HG03571 (cell line): ENCODE data around the gene CD79A.

Experiments used
- ATAC-seq: cut with Tn5 transposase; IDR thresholded peaks from one replicate; pipeline ENCODE4 v1.9.1; 2021; ENCODE audit not compliant: unreplicated experiment

CD79A gene

GRCh38 chr19:41876847-41877832, at the start of gene CD79A:
TSS of gene CD79A (plus strand) at chr19:41877279. CDS start at chr19:41877305, 26 bp downstream.
- peak; percentile 75 for ATAC-seq

DNA sequence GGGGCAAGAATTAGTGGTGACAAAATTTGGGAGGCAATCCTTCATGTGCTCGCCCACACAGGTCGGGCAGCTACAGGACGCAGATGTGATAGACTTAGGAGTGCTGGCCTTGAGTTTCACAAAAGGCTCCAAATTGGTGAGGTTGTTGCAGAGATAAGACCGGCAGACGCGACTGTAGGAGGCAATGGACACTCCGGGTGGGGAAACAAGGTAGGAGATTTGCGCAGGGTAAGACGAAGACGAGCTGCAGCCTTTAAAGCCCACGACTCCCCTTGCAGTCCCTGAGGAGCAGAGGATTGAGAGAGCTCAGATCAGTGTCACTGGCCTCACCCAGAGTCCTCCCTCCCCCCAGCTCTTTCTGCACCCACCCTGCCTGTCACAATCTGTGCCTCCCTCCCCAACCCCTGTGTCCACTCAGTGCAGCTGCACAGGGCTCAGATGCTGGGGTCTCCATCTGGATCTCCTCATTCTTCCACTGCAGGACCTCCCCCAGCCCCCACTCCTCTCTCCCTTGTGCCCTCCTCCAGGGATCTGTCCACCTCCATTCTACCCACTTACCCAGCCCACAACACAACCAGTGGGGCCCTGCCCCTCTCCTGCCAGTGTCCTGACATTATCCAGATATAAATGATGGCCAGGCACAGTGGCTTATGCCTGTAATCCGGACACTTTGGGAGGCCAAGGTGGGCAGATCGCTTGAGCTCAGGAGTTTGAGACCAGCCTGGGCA, 38.9 kb upstream of the CD79A start:
- ATAC-seq: no peak

DNA sequence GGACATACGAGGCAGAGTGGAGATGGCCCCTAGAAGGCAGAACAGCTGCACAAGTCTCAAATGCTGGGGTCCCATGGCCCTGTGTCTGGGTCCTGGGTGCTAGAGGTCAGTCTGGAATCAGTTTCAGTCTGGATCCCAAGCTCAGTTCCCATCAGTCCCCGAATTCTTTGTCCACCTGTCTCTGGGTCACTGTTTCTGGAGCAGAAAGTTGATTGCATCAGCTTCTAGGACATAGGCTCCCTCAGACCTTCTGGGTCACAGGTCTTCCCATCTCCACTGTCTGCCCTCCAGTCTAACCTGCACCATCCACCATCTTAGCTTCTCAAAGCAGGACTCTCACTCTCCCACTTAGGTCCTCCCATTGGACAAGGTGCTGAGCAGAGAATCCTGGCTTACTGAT, 37.9 kb upstream of the CD79A start:
- ATAC-seq: no peak

- ATAC-seq: no peak
Observed at GRCh38 chr19:41843371-41843770, 33.7 kb upstream of the CD79A start.

DNA sequence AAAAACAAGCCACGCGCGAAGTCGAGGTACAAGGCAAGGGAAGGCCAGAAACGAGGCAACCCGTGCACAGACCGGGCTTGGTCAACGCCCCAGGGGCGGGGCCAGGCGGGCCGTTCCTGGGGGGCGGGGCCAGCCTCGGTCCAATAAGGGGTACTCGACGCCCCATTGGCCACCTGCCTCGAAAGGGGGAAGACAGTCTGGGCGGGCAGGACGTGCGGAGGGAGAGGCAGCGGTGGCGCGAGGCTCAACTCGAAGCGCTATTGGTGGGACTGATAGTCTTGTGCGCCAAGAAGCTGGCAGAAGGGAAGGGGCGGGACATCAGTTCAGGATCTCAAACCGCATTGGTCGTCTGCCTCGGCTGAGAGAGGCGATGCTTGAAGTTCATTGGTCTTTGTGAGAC, 32.5 kb upstream of the CD79A start, which contains the start of gene LYPD4:
Gene LYPD4 (minus strand): TSS at position 83 of the 400 bp plus-strand sequence. CDS start 5,398 bp downstream, outside the sequence.
- no peak for ATAC-seq

DNA sequence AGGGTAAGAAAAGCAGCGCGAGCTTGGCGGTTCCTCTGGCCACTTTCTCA, 32.3 kb upstream of the CD79A start, which contains the start of gene DMRTC2:
Gene DMRTC2 (plus strand): TSS at position 42 of the 50 bp plus-strand sequence. CDS start 2,387 bp downstream, outside the sequence.
- ATAC-seq: no peak

DNA sequence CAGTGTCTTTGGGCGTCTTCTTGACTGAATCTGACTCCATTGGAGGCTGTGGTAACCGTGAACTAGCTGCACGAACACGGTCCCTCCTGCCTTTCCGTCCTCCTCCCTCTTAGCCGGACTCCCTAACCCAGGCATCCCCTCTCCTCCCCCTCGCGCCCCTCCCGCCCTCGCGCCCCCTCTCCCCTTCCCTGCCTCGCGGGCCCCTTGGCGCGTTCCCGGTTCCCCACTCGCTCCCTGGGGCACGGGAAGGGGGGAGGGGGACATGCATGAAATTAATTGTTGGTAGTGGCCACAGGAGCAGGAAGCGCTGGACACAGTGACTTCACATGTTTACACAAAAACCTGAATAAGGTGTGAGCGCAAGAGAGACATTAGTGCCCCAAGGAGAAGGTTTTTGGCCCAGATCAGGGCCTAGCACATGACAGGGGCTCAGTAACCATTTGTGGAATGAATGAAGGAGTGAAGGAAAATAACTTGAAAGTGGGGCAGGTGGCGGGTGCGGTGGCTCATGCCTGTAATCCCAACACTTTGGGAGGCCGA, 32.0 kb upstream of the CD79A start:
- ATAC-seq: no peak

DNA sequence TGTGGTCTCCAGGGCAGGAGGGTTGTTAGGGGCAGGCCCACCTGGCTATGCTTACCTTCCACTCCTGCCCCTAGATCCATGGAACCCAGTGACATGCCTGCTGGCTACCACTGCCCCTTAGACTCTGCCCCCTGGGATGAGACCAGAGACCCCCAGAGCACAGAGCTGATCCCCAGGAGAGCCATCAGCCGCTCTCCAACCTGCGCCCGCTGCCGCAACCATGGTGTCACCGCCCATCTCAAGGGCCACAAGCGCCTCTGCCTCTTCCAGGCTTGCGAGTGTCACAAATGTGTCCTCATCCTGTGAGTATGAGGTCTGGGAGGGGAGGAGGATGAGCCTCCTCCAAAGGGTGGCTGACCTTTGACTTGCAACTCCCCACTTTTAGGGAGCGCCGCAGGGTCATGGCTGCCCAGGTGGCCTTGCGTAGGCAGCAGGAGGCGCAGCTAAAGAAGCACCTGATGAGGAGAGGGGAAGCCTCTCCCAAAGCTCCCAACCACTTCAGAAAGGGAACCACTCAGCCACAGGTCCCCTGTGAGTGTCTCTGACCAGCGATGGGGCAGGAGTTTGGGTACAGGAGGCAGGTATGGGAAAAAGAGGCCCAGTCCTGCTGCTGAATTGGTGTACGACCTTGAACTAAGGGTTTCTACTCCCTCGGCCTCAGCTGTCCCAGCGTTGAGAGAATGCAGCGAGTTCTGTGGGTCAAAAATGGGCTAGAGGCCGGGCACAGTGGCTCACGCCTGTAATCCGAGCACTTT, 29.6 kb upstream of the CD79A start:
- ATAC-seq: no peak

GRCh38 chr19:41848666-41849065, 28.4 kb upstream of the CD79A start:
- ATAC-seq: no peak

DNA sequence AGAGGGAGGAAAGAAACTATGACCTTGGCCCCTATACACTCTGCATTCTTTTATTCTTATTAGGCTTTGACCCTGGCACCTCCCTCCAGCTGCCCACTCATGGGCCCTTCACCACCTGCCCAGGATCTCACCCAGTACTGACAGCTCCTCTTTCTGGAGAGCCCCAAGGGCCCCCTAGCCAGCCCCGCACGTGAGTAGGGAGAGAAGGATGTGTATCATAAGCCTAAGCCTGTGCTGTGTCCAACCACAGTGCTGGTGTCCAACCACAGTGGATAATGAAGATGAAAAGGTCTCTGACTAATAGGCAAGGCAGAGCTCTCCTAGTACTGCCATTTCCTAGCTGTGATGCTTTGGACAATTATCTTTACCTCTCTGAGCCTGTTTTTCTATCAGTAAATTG, 28.0 kb upstream of the CD79A start:
- no peak for ATAC-seq

DNA sequence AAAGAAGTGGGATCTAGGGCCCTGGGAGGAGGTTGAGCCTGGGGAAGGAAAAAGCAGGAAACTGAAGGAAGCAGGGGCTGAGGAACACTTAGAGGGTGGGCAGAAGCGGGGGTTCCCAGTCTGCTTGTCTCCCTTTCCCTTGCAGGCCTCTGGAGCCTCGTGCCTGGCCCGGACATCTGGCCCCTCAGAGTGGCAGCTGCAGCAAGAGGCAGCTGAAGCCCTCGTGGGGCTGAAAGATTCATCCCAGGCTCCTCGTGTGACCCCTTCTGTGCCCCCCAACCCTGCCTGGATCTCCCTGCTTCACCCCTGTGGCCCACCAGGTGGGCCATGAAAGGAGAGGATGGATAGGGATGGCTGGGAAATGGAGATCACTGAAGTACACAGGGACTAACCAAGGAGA, 26.7 kb upstream of the CD79A start:
- no peak for ATAC-seq

DNA sequence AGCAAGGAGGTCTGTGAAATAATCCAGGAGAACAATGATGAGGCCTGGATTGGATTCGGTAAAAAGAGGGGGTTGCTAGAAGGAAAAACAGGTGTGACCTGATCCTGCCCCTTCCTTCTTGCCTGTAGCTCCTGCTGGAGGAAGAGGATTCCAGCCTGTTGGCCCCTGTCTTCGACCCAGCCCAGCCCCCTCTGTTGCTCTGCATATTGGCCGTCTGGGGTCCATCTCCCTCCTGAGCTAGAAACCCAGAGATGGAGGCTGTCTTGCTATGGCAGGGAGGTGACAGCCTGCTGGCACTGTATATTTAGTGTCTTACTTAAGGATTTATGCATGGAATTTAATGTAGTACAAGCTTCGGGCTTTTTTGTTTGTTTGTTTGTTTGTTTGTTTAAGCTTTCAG, 25.6 kb upstream of the CD79A start:
- ATAC-seq: no peak

DNA sequence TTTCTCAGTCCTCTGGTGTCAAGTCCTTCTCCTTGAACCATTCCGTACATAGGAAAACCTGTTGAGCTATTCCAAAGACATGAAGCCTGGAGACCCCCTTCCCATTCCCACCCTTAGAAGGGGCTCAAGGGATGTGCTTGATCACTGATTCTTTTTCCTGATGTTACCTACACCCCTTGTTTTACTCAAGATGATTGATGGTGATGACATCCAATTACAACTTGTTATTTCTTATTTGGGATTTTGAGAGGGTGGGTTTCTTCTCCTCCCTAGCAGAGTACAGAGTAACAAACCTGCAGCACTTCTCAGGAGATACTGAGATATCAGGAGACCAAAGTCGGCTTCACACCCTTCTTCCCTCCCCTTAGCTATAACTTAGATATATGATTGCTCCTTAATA, 23.7 kb upstream of the CD79A start:
- no peak for ATAC-seq

DNA sequence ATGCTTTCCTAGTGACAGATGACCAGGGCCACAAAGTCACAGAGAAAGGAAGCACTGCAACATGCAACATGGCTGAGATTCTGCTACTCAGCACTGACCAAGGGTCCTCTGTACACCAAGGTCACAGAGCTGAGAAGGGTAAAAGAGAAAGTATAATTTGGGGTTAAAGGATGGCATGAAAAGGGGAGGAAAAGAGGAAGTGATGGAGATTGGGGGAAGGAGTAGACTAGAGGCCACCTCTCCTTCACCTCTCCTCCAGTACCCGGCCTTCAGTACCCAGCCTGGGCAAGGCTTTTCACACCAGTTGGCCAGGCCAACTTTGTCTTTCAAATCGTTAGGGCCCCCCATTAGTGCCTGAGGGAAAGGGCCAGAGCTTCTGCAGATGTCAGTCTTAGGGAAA, 23.3 kb upstream of the CD79A start:
- ATAC-seq: no peak

GRCh38 chr19:41859213-41859617, 17.9 kb upstream of the CD79A start:
- no peak for ATAC-seq

GRCh38 chr19:41859618-41860418, 17.3 kb upstream of the CD79A start, which contains the start of gene RPS19:
TSS of gene RPS19 (plus strand) at chr19:41860255. CDS start at chr19:41860775, 520 bp downstream.
- ATAC-seq: peak; percentile 74

DNA sequence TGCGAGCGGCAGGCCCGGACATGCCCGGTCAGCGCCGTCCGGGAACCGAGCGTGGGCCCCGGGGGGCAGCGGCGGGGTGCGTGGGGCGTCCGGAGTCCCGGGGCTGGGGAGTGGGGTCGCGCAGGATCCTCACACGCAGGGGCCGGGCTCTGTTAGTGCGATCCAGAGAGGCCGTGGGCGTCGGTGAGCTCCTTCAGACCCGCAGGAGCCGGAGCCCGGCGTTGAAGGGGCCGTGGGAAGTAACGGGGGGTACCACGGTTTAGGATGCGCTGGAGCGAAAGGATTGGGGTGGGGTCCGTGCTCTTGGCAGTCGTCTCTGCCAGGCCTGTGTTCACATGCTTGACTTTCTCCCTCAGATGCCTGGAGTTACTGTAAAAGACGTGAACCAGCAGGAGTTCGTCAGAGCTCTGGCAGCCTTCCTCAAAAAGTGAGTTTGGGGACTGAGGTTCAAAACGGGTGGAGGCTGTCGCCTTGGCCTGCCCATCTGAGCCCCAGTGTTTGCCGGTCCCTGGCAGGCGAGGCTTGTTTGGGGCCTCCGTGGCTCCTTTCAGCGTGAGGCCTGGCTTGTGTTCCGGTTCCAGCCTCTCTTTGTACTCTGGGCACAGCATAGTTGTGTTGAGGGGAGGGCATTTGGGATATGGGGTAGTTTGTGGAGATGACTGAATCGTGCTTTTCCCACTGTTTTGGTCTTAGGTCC, 16.5 kb upstream of the CD79A start:
- no peak for ATAC-seq

- ATAC-seq: no peak
Observed at GRCh38 chr19:41861116-41861768, 15.8 kb upstream of the CD79A start.

DNA sequence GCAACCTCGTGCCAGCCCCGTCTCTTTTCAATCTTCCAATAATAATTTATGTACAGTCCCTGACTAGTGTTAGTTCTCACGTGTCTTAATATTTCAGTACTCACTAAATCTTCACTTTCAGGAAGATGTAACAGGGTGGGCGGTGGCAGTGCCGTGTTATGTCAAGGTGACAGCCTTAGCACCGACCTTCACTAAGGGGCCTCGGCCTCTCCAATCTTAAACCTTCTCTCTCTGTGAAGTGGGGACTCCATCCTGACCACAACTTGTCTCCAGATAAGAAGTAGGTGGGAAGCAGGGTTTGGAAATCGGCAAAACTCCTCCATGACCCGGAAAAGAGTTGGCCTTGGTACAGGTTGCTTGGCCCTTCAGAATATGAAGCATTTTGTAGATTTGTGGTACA, 15.2 kb upstream of the CD79A start:
- ATAC-seq: no peak
